GM21515 (cell line): ENCODE data around the gene LENEP.

Source experiments
- ATAC-seq: cut with Tn5 transposase; IDR thresholded peaks from one replicate; pipeline ENCODE4 v1.9.1; 2021; ENCODE audit not compliant: unreplicated experiment

The LENEP gene

GRCh38 chr1:154998818-154999570, 5.6 kb downstream of the LENEP start:
- no peak for ATAC-seq

GRCh38 chr1:154999571-155000410, 6.4 kb downstream of the LENEP start:
- no peak for ATAC-seq

GRCh38 chr1:155000411-155000725, 7.0 kb downstream of the LENEP start:
- no peak for ATAC-seq

- ATAC-seq = peak; percentile 30
These were observed 7.5 kb downstream of the LENEP start for GRCh38 chr1:155000726-155001424.

- no peak for ATAC-seq
These were observed 8.0 kb downstream of the LENEP start for GRCh38 chr1:155001425-155001674.

- peak; percentile 49 for ATAC-seq
These were observed 8.5 kb downstream of the LENEP start for GRCh38 chr1:155001675-155002463.

- ATAC-seq = peak; percentile 0
These were observed 9.3 kb downstream of the LENEP start, which contains the start of gene ZBTB7B for GRCh38 chr1:155002464-155003226. TSS of gene ZBTB7B (plus strand) at chr1:155002802. CDS start at chr1:155014661, 11,859 bp downstream.

GRCh38 chr1:155003227-155003765, 9.9 kb downstream of the LENEP start:
- ATAC-seq = no peak

- no peak for ATAC-seq
These were observed 10.5 kb downstream of the LENEP start for GRCh38 chr1:155003766-155004351.

- no peak for ATAC-seq
These were observed 11.1 kb downstream of the LENEP start for GRCh38 chr1:155004352-155005075.

GRCh38 chr1:155005076-155006011, 12.0 kb downstream of the LENEP start:
- no peak for ATAC-seq

GRCh38 chr1:155006601-155007101, 13.3 kb downstream of the LENEP start:
- ATAC-seq = no peak

GRCh38 chr1:155007251-155007828, 14.0 kb downstream of the LENEP start:
- ATAC-seq = no peak

- no peak for ATAC-seq
These were observed 14.9 kb downstream of the LENEP start for GRCh38 chr1:155008015-155008941.

GRCh38 chr1:155009221-155009711, 15.9 kb downstream of the LENEP start:
- no peak for ATAC-seq

- ATAC-seq = no peak
These were observed 16.4 kb downstream of the LENEP start for GRCh38 chr1:155009742-155010141.
